NCI-H345 (cell line): ENCODE results near the gene DCN.

Experiments used
- DNase-seq: peaks from one replicate; lab custom pipeline; 2025; lab: John Stamatoyannopoulos, UW

The DCN gene

GRCh38 chr12:91100906-91101305 is 81.7 kb downstream of the DCN start:
- no peak for DNase-seq

- DNase-seq: no peak
Measured at GRCh38 chr12:91099836-91100235, 82.8 kb downstream of the DCN start.

DNA sequence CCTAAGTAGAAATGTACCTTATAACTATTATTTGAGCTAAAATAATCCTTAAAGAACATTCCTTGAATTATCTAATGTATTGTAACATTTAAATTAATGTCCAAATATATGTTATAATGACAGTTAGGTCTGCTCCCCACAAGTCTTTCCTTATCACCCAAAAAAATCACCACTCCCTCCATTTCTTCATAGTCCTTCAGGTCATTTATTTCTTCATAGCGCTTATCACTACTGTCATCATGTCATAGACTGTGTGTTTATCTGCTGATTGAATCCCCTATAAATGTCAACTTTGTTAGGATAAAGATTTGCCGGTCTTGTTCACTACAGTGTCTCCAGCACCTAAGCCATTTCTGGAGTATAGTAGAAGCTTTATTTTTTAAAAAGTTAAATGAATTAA is 83.3 kb downstream of the DCN start:
- no peak for DNase-seq

DNA sequence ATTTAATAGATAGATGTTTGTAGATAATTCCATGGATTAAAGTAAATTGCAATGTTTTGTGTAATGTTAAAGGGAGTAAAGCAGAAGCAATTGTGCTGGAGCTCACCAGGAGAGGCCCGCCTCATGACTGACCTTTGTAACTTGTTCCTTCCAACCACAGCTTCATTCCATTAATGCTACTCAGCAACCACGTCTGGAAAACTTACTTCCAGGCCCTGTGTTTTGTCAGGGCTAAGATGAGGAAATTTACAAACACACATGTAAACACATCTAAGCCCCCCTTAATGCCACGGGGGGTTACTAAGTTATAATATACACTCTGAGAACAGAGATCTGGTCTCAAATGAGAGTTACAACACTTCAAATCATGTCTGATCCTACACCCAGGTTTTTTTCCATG is 83.7 kb downstream of the DCN start:
- DNase-seq: no peak

GRCh38 chr12:91098461-91098860 is 84.2 kb downstream of the DCN start:
- DNase-seq: no peak

- no peak for DNase-seq
Measured at GRCh38 chr12:91094957-91095356, 87.7 kb downstream of the DCN start.

DNA sequence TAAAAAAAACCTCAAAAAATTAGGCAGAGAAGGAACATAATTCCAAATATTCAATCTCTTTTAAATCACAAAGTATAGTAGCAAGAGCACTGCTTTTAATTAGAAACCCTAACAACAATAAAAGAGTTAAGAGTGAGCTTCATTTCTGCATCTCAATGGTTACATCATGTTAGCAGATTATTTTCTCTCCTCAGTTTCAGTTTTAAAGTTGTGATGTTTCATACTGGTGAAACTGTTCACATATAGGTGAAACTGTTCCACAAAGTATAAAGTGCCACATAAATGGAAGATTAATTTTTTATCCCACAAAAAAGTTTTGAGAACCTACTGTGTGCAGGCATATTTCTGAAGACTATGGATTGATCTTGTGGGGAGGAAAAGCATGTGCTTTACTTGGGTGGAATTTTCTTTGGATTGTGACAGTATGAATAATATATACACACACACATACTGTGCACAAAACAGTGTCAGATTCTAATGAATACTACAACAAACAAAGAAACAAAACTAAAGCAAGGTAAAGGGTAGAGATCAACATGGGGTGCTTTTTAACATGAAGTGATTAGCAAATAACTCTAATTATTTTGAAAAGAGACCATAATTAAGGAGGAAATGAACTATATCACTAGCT is 88.5 kb downstream of the DCN start:
- DNase-seq: no peak

DNA sequence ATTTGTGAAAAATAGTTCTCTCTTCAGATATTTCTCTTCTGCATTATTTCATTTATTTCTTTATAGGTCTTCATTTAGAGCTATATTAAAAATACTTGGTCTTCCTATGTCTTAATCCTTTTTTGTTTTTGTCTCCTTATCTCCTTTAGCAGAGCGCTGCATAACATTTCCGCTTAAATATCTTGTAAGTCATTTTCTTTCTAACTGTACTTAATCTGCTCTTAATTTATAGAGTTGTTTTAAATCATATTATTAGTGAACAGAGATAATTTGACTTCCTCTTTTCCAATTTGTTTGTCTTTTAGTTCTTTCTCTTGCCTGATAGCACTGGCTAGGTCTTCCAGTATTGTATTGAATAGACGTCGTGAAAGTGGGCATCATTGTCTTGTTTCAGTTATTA is 89.3 kb downstream of the DCN start:
- no peak for DNase-seq

- no peak for DNase-seq
Measured at GRCh38 chr12:91091916-91092715, 90.5 kb downstream of the DCN start.
